GM11168 (cell line): ENCODE results near the gene AFDN.

Experiments
- in situ Hi-C: fragments of 300-500 bp; cut with MboI; formaldehyde crosslinking; loops from one replicate; pipeline ENCODE4 v1.12.0; 2022; ENCODE audit warnings: low sequenced_read_pairs; ENCODE audit not compliant: unreplicated experiment

AFDN gene

GRCh38 chr6:168013250-168013915 lies 186.7 kb downstream of the AFDN start:
- in situ Hi-C loops, result no loop called here

- in situ Hi-C loops, result no loop called here
Measured at GRCh38 chr6:168014428-168014827, 187.7 kb downstream of the AFDN start.

- in situ Hi-C loops, result no loop called here
Measured at GRCh38 chr6:168015009-168015408, 188.3 kb downstream of the AFDN start.

- in situ Hi-C loops, result no loop called here
Measured at GRCh38 chr6:168015482-168016175, 188.9 kb downstream of the AFDN start.

- in situ Hi-C loops, result no loop called here
Measured at GRCh38 chr6:168016176-168016620, 189.5 kb downstream of the AFDN start.

- in situ Hi-C loops, result no loop called here
Measured at GRCh38 chr6:168016721-168017525, 190.2 kb downstream of the AFDN start.

GRCh38 chr6:168017629-168018028 lies 190.9 kb downstream of the AFDN start:
- in situ Hi-C loops, result no loop called here

- in situ Hi-C loops, result no loop called here
Measured at GRCh38 chr6:168018664-168019063, 192.0 kb downstream of the AFDN start.

GRCh38 chr6:168020242-168020641 lies 193.5 kb downstream of the AFDN start:
- in situ Hi-C loops, result no loop called here

- in situ Hi-C loops, result no loop called here
Measured at GRCh38 chr6:168021581-168021980, 194.9 kb downstream of the AFDN start.
